Mucosa of gallbladder (tissue), 1 donor: ENCODE measurements around the gene KCNJ16. TPM values are rescaled to one million over a fixed set of nuclear protein-coding genes. Genes with fewer than 3 reads are reported as not detected.
A peak's percentile ranks its signal among the peaks of the same experiment; 100 is the strongest.

Experiments used
- DNase-seq: peaks from one replicate; pipeline ENCODE4 v3.0.0-alpha.2; 2020; ENCODE audit warnings: low spot score
- total RNA-seq: library from RNA; stranded (reverse); gene quantifications from one replicate; pipeline ENCODE4 v1.2.1, GENCODE V29; 2021
- donor health status: DM: no; HTN: no; CAD: no.

The KCNJ16 gene
- total RNA-seq, 1 donor from 2014 or later, result 93.9 TPM

GRCh38 chr17:70169709-70170597 lies 94.9 kb downstream of the KCNJ16 start:
- peak; percentile 24 for DNase-seq

GRCh38 chr17:70171159-70171558 lies 96.1 kb downstream of the KCNJ16 start:
- no peak for DNase-seq

GRCh38 chr17:70172449-70172848 lies 97.4 kb downstream of the KCNJ16 start:
- no peak for DNase-seq

GRCh38 chr17:70172923-70173322 lies 97.9 kb downstream of the KCNJ16 start:
- no peak for DNase-seq

- no peak for DNase-seq
Observed at GRCh38 chr17:70173681-70174080, 98.7 kb downstream of the KCNJ16 start.

- DNase-seq, result no peak
Observed at GRCh38 chr17:70181376-70181775, 106.4 kb downstream of the KCNJ16 start.

- no peak for DNase-seq
Observed at GRCh38 chr17:70181866-70182265, 106.8 kb downstream of the KCNJ16 start.

- no peak for DNase-seq
Observed at GRCh38 chr17:70183508-70183907, 108.5 kb downstream of the KCNJ16 start.

- no peak for DNase-seq
Observed at GRCh38 chr17:70184207-70184606, 109.2 kb downstream of the KCNJ16 start.

- no peak for DNase-seq
Observed at GRCh38 chr17:70184770-70185169, 109.7 kb downstream of the KCNJ16 start.

Other genes starting within 250 kb of the KCNJ16 start
- gene KCNJ2, start 94.3 kb downstream of the KCNJ16 start, total RNA-seq, result 2.5 TPM